Measurements from ENCODE around the gene LY6G5B. TPM values are rescaled to one million over a fixed set of nuclear protein-coding genes. Genes with fewer than 3 reads are reported as not detected.
A peak's percentile ranks its signal among the peaks of the same experiment; 100 is the strongest.

The LY6G5B gene
- total RNA-seq, 5 donors from 2014 or later (not counting 1 experiment from before 2014, with no cell fraction given): 29.7 to 50.5 (median 40.9) TPM

- POLR2A ChIA-PET: no interaction called here
- no peaks in the 10 kb centered on the region for H3K27me3 Mint-ChIP-seq
- H3K36me3 Mint-ChIP-seq: peaks cover 46% of the 10 kb centered on the region
- CTCF ChIA-PET: no interaction called here
- H3K27ac ChIP-seq (ENCODE audit: low read length): no peak overlapping the region
- no peaks in the 10 kb centered on the region for H3K4me1 ChIP-seq (ENCODE audit: control insufficient read depth in 1 of 2, extremely low read depth in 1 of 2, insufficient read depth in 2 of 2, low read length in 2 of 2)
- no peak overlapping the region for H3K4me3 Mint-ChIP-seq
- no peak overlapping the region for H3K4me3 ChIP-seq (ENCODE audit: control insufficient read depth in 1 of 2, extremely low read depth in 1 of 2, low read length in 1 of 2)
- H3K27me3 ChIP-seq (replicated peaks in 1 of 2; ENCODE audit: control insufficient read depth in 2 of 2, extremely low read depth in 1 of 2, insufficient read depth in 2 of 2, low read length in 1 of 2): no peaks in the 10 kb centered on the region
- ATAC-seq (replicated peaks in 1 of 4) (no peak), DNase-seq (no peak)
- WGBS (ENCODE audit: insufficient coverage): 98% methylated on average over 4 of the region's 14 CpGs
- H3K27ac Mint-ChIP-seq: no peak overlapping the region
- H3K9me3 Mint-ChIP-seq: no peaks in the 10 kb centered on the region
- peaks cover 19 to 68% of the 10 kb centered on the region in 2 donors for H3K36me3 ChIP-seq (ENCODE audit: control insufficient read depth in 2 of 2, extremely low read depth in 1 of 2, insufficient read depth in 1 of 2, low read length in 1 of 2)
- no peaks in the 10 kb centered on the region for H3K9me3 ChIP-seq
- H3K4me1 Mint-ChIP-seq: no peaks in the 10 kb centered on the region
These were observed 18.3 kb downstream of the LY6G5B start for GRCh38 chr6:31687860-31688693.

- Histone ChIP-seq H3K9me3 (no peaks in the 10 kb centered on the region), H3K4me1 (ENCODE audit: control insufficient read depth in 1 of 2, extremely low read depth in 1 of 2, insufficient read depth in 2 of 2, low read length in 2 of 2) (no peaks in the 10 kb centered on the region), H3K36me3 (ENCODE audit: control insufficient read depth in 2 of 2, extremely low read depth in 1 of 2, insufficient read depth in 1 of 2, low read length in 1 of 2) (peaks cover 25 to 80% of the 10 kb centered on the region in 2 donors), H3K4me3 (ENCODE audit: control insufficient read depth in 1 of 2, extremely low read depth in 1 of 2, low read length in 1 of 2) (no peak overlapping the region), H3K27me3 (replicated peaks in 1 of 2; ENCODE audit: control insufficient read depth in 2 of 2, extremely low read depth in 1 of 2, insufficient read depth in 2 of 2, low read length in 1 of 2) (no peaks in the 10 kb centered on the region), H3K27ac (ENCODE audit: low read length) (no peak overlapping the region)
- DNase-seq: peak in 2 of 35 experiments; percentile 19 to 27
- POLR2A ChIA-PET: interaction anchor here in 1 of 2 donors (0.6 kb wide), 1 partner anchor 66 kb away, joined by 3 read pairs; no protein-coding TSS in a partner anchor
- Mint-ChIP-seq H3K27me3 (no peaks in the 10 kb centered on the region), H3K4me1 (no peaks in the 10 kb centered on the region), H3K27ac (peak overlapping the region in 1 of 2 donors; percentile 43), H3K9me3 (no peaks in the 10 kb centered on the region), H3K4me3 (no peak overlapping the region), H3K36me3 (peaks cover 49% of the 10 kb centered on the region)
- WGBS (ENCODE audit: insufficient coverage): 98% methylated on average over 5 of the region's 11 CpGs
- ATAC-seq (replicated peaks in 1 of 4): peak in 1 of 4 experiments; percentile 26
- CTCF ChIA-PET: no interaction called here
These were observed 19.7 kb downstream of the LY6G5B start for GRCh38 chr6:31689249-31690110.

GRCh38 chr6:31690231-31691077 is 20.7 kb downstream of the LY6G5B start:
- DNase-seq: no peak
- no peak overlapping the region for H3K27ac ChIP-seq (ENCODE audit: low read length)
- no peaks in the 10 kb centered on the region for H3K27me3 ChIP-seq (replicated peaks in 1 of 2; ENCODE audit: control insufficient read depth in 2 of 2, extremely low read depth in 1 of 2, insufficient read depth in 2 of 2, low read length in 1 of 2)
- 100% methylated on average over 1 of the region's 10 CpGs for WGBS (ENCODE audit: insufficient coverage)
- POLR2A ChIA-PET: interaction anchor here (0.5 to 0.6 kb wide), 4 partner anchors 67 to 1184 kb away, joined by 3 to 6 read pairs (median 4); no protein-coding TSS in a partner anchor
- CTCF ChIA-PET: interaction anchor here (0.5 to 1.0 kb wide), 5 partner anchors 12 to 432 kb away, joined by 3 to 5 read pairs (median 3); no protein-coding TSS in a partner anchor
- Mint-ChIP-seq H3K4me1 (no peaks in the 10 kb centered on the region), H3K9me3 (no peaks in the 10 kb centered on the region), H3K36me3 (peaks cover 54% of the 10 kb centered on the region), H3K27ac (peak overlapping the region in 1 of 2 donors; percentile 43), H3K4me3 (no peak overlapping the region), H3K27me3 (no peaks in the 10 kb centered on the region)
- H3K4me1 ChIP-seq (ENCODE audit: control insufficient read depth in 1 of 2, extremely low read depth in 1 of 2, insufficient read depth in 2 of 2, low read length in 2 of 2): no peaks in the 10 kb centered on the region
- ATAC-seq (replicated peaks in 1 of 4): no peak
- no peaks in the 10 kb centered on the region for H3K9me3 ChIP-seq
- H3K4me3 ChIP-seq (ENCODE audit: control insufficient read depth in 1 of 2, extremely low read depth in 1 of 2, low read length in 1 of 2): no peak overlapping the region
- H3K36me3 ChIP-seq (ENCODE audit: control insufficient read depth in 2 of 2, extremely low read depth in 1 of 2, insufficient read depth in 1 of 2, low read length in 1 of 2): peaks cover 25 to 88% of the 10 kb centered on the region in 2 donors

GRCh38 chr6:31691078-31691463 is 21.3 kb downstream of the LY6G5B start:
- no peaks in the 10 kb centered on the region for H3K4me1 Mint-ChIP-seq
- WGBS (ENCODE audit: insufficient coverage): 95% methylated on average over 3 of the region's 6 CpGs
- Histone ChIP-seq H3K4me1 (ENCODE audit: control insufficient read depth in 1 of 2, extremely low read depth in 1 of 2, insufficient read depth in 2 of 2, low read length in 2 of 2) (no peaks in the 10 kb centered on the region), H3K27me3 (replicated peaks in 1 of 2; ENCODE audit: control insufficient read depth in 2 of 2, extremely low read depth in 1 of 2, insufficient read depth in 2 of 2, low read length in 1 of 2) (no peaks in the 10 kb centered on the region), H3K36me3 (ENCODE audit: control insufficient read depth in 2 of 2, extremely low read depth in 1 of 2, insufficient read depth in 1 of 2, low read length in 1 of 2) (peaks cover 25 to 87% of the 10 kb centered on the region in 2 donors), H3K4me3 (ENCODE audit: control insufficient read depth in 1 of 2, extremely low read depth in 1 of 2, low read length in 1 of 2) (no peak overlapping the region), H3K27ac (ENCODE audit: low read length) (no peak overlapping the region), H3K9me3 (no peaks in the 10 kb centered on the region)
- H3K27ac Mint-ChIP-seq: no peak overlapping the region
- H3K27me3 Mint-ChIP-seq: no peaks in the 10 kb centered on the region
- no peak overlapping the region for H3K4me3 Mint-ChIP-seq
- H3K9me3 Mint-ChIP-seq: no peaks in the 10 kb centered on the region
- DNase-seq (no peak), ATAC-seq (replicated peaks in 1 of 4) (no peak)
- ChIA-PET CTCF (interaction anchor here (0.5 to 1.0 kb wide), 4 partner anchors 11 to 431 kb away, joined by 3 to 5 read pairs (median 3); no protein-coding TSS in a partner anchor), POLR2A (interaction anchor here (0.5 to 0.6 kb wide), 3 partner anchors 162 to 1185 kb away, joined by 3 to 6 read pairs (median 4); no protein-coding TSS in a partner anchor)
- H3K36me3 Mint-ChIP-seq: peaks cover 54% of the 10 kb centered on the region

- ATAC-seq (replicated peaks in 1 of 4) (no peak), DNase-seq (no peak)
- Mint-ChIP-seq H3K4me1 (no peaks in the 10 kb centered on the region), H3K4me3 (no peak overlapping the region), H3K27ac (no peak overlapping the region), H3K9me3 (no peaks in the 10 kb centered on the region), H3K36me3 (peaks cover 48% of the 10 kb centered on the region), H3K27me3 (no peaks in the 10 kb centered on the region)
- POLR2A ChIA-PET: no interaction called here
- Histone ChIP-seq H3K9me3 (no peaks in the 10 kb centered on the region), H3K36me3 (ENCODE audit: control insufficient read depth in 2 of 2, extremely low read depth in 1 of 2, insufficient read depth in 1 of 2, low read length in 1 of 2) (peaks cover 27 to 87% of the 10 kb centered on the region in 2 donors), H3K27me3 (replicated peaks in 1 of 2; ENCODE audit: control insufficient read depth in 2 of 2, extremely low read depth in 1 of 2, insufficient read depth in 2 of 2, low read length in 1 of 2) (no peaks in the 10 kb centered on the region), H3K4me1 (ENCODE audit: control insufficient read depth in 1 of 2, extremely low read depth in 1 of 2, insufficient read depth in 2 of 2, low read length in 2 of 2) (no peaks in the 10 kb centered on the region), H3K4me3 (ENCODE audit: control insufficient read depth in 1 of 2, extremely low read depth in 1 of 2, low read length in 1 of 2) (no peak overlapping the region), H3K27ac (ENCODE audit: low read length) (no peak overlapping the region)
- 100% methylated on average over 7 of the region's 12 CpGs for WGBS (ENCODE audit: insufficient coverage)
- CTCF ChIA-PET: no interaction called here
These were observed 21.9 kb downstream of the LY6G5B start for GRCh38 chr6:31691564-31692108.
